Measurements from ENCODE around the gene ALOX12B.

DNA sequence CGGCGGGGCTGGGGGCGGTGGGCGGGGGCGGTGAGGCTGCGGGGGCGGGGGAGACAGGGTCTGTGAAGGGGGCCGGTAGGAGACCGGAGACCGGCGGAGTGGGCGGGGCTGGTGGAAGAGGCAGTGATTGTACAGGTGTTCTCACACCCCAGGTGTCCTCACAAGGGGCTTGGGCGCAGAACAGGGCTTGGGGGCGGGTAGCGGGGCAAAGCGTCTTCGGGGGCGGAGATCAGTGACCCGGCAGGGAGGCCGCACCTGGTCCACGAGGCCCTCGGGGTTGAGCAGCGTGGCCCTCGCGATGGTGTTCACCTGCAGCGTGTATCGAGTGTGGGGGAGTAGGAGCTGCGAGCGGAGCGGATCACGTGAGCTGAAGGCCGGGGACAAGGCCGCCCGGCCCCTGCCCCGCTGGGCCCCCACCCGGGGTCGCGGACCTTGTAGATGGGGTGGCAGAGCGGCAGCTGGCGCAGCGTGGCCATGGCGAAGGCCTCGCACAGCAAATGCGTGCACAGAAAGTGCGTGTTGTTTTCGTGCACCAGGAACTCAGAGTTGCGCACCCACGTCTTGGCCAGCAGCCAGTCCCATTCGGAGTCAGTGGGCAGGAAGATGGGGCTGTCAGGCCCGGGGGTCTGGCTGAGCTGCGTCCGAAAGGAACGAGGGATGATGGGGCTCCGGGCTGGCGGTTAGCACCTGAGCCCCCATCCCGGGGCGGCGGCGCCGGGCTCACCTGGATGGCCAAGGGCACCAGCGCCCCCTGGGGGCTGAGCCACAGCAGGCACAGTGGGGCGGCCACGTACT, 22.3 kb upstream of the ALOX12B start:
- no peak for TF ChIP-seq POLR2AphosphoS5 (IDR thresholded peaks at IDR 0.05; ENCODE audit: low read depth, low read length)
- no peak for TF ChIP-seq TAF1 (IDR thresholded peaks at IDR 0.05; ENCODE audit: borderline replicate concordance, low read depth, low read length)
- no peak for TF ChIP-seq POLR2A (IDR thresholded peaks at IDR 0.05; ENCODE audit: low read depth, low read length)
